ENCODE results near the gene TRPC4AP. TPM values are rescaled to one million over a fixed set of nuclear protein-coding genes. Genes with fewer than 3 reads are reported as not detected.
"Not testable (repeated sequence)": the region's sequence is repeated elsewhere in the genome, so short reads cannot be mapped to it uniquely, and the experiment has no call there.

The TRPC4AP gene
- total RNA-seq, 1 donor from 2014 or later = 60.2 TPM

DNA sequence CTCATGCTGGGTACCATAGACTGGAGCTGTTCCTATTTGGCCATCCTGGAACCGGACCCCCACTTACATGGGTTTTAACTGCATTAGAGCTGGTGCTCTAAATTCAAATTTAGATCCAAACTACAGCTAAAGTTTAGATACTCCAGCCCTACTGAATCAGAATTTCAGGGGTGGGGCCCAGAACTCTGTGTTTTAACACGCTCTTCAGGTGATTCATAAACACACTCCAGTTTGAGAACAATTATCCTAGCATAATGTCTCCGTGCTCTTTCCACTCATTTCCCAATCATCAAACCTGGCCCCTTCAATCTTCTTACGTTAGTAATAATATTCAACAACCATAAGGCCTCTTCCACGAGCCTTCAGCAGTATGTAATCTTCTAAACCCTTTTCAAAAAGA is 15.3 kb downstream of the TRPC4AP start:
- intact Hi-C loops (cut with micrococcal nuclease) = no loop called here
- Mint-ChIP-seq H3K27me3 (no peaks in the 10 kb centered on the region), H3K9me3 (no peaks in the 10 kb centered on the region), H3K4me1 (peaks cover 15% of the 10 kb centered on the region), H3K36me3 (ENCODE audit: low read depth) (peaks cover 54% of the 10 kb centered on the region), H3K4me3 (no peak overlapping the region), H3K27ac (no peak overlapping the region)
- DNase-seq (no peak), ATAC-seq (ENCODE audit: low read depth) (no peak)
- TF ChIP-seq, protein P1, sequence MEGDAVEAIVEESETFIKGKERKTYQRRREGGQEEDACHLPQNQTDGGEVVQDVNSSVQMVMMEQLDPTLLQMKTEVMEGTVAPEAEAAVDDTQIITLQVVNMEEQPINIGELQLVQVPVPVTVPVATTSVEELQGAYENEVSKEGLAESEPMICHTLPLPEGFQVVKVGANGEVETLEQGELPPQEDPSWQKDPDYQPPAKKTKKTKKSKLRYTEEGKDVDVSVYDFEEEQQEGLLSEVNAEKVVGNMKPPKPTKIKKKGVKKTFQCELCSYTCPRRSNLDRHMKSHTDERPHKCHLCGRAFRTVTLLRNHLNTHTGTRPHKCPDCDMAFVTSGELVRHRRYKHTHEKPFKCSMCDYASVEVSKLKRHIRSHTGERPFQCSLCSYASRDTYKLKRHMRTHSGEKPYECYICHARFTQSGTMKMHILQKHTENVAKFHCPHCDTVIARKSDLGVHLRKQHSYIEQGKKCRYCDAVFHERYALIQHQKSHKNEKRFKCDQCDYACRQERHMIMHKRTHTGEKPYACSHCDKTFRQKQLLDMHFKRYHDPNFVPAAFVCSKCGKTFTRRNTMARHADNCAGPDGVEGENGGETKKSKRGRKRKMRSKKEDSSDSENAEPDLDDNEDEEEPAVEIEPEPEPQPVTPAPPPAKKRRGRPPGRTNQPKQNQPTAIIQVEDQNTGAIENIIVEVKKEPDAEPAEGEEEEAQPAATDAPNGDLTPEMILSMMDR (IDR thresholded peaks at IDR 0.05) = no peak
- CTCF ChIA-PET = no interaction called here
- POLR2A ChIA-PET = no interaction called here

DNA sequence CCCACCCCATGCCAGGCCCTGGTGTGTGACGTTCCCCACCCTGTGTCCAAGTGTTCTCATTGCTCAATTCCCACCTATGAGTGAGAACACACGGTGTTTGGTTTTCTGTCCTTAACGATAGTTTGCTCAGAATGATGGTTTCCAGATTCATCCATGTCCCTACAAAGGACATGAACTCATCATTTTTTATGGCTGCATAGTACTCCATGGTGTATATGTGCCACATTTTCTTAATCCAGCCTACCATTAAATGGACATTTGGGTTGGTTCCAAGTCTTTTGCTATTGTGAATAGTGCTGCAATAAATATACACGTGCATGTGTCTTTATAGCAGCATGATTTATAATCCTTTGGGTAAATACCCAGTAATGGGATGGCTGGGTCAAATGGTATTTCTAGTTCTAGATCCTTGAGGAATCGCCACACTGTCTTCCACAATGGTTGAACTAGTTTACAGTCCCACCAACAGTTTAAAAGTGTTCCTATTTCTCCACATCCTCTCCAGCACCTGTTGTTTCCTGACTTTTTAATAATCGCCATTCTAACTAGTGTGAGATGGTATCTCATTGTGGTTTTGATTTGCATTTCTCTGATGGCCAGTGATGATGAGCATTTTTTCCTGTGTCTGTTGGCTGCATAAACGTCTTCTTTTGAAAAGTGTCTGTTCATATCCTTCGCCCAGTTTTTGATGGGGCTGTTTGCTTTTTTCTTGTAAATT is 21.0 kb downstream of the TRPC4AP start:
- CTCF ChIA-PET; intact Hi-C loops (cut with micrococcal nuclease); H3K27me3 Mint-ChIP-seq; H3K27ac Mint-ChIP-seq; DNase-seq; H3K4me3 Mint-ChIP-seq; POLR2A ChIA-PET; H3K9me3 Mint-ChIP-seq; ATAC-seq (ENCODE audit: low read depth): not testable (repeated sequence)
- peaks cover 21% of the 10 kb centered on the region for H3K4me1 Mint-ChIP-seq
- peaks cover 65% of the 10 kb centered on the region for H3K36me3 Mint-ChIP-seq (ENCODE audit: low read depth)

- no peak overlapping the region for H3K4me3 Mint-ChIP-seq
- H3K4me1 Mint-ChIP-seq = peaks cover 51% of the 10 kb centered on the region
- DNase-seq (no peak), ATAC-seq (ENCODE audit: low read depth) (no peak)
- ChIA-PET CTCF (no interaction called here), POLR2A (no interaction called here)
- peaks cover 67% of the 10 kb centered on the region for H3K36me3 Mint-ChIP-seq (ENCODE audit: low read depth)
- H3K9me3 Mint-ChIP-seq = no peaks in the 10 kb centered on the region
- intact Hi-C loops (cut with micrococcal nuclease) = no loop called here
- no peak overlapping the region for H3K27ac Mint-ChIP-seq
- H3K27me3 Mint-ChIP-seq = no peaks in the 10 kb centered on the region
- TF ChIP-seq, protein P1 (IDR thresholded peaks at IDR 0.05) = no peak
These were observed 26.4 kb downstream of the TRPC4AP start for GRCh38 chr20:35066194-35066593.

GRCh38 chr20:35065181-35065580 is 27.4 kb downstream of the TRPC4AP start:
- DNase-seq (no peak), ATAC-seq (ENCODE audit: low read depth) (no peak)
- CTCF ChIA-PET = no interaction called here
- Mint-ChIP-seq H3K36me3 (ENCODE audit: low read depth) (peaks cover 68% of the 10 kb centered on the region), H3K9me3 (no peaks in the 10 kb centered on the region), H3K4me3 (no peak overlapping the region), H3K27ac (no peak overlapping the region), H3K27me3 (no peaks in the 10 kb centered on the region), H3K4me1 (peaks cover 46% of the 10 kb centered on the region)
- POLR2A ChIA-PET = no interaction called here
- intact Hi-C loops (cut with micrococcal nuclease) = no loop called here
- TF ChIP-seq, protein P1 (IDR thresholded peaks at IDR 0.05) = no peak

DNA sequence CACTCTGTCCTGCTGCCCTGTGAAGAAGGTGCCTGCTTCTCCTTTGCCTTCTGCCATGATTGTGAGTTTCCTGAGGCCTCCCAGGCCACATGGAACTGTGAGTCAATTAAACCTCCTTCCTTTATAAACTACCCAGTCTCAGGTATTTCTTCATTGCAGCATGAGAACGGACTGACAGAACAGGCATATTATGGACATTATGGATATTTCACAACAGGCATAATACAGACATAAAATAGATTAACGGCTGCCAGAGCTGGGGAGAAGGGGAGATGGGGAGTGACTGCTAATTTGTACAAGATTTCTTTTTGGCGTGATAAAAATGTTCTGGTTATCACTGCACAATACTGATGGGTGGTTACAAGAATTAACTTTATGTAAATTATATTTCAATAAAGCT is 29.4 kb downstream of the TRPC4AP start:
- no peak for ATAC-seq (ENCODE audit: low read depth)
- no peak for DNase-seq
- CTCF ChIA-PET = no interaction called here
- TF ChIP-seq, protein P1 (IDR thresholded peaks at IDR 0.05) = no peak
- H3K4me3 Mint-ChIP-seq = no peak overlapping the region
- no peaks in the 10 kb centered on the region for H3K27me3 Mint-ChIP-seq
- H3K4me1 Mint-ChIP-seq = peaks cover 39% of the 10 kb centered on the region
- H3K27ac Mint-ChIP-seq = no peak overlapping the region
- POLR2A ChIA-PET = no interaction called here
- no peaks in the 10 kb centered on the region for H3K9me3 Mint-ChIP-seq
- intact Hi-C loops (cut with micrococcal nuclease) = no loop called here
- H3K36me3 Mint-ChIP-seq (ENCODE audit: low read depth) = peaks cover 75% of the 10 kb centered on the region

GRCh38 chr20:35062478-35062877 is 30.1 kb downstream of the TRPC4AP start:
- ChIA-PET CTCF (no interaction called here), POLR2A (no interaction called here)
- intact Hi-C loops (cut with micrococcal nuclease) = no loop called here
- no peak overlapping the region for H3K4me3 Mint-ChIP-seq
- TF ChIP-seq, protein P1 (IDR thresholded peaks at IDR 0.05) = no peak
- ATAC-seq (ENCODE audit: low read depth) = no peak
- H3K27ac Mint-ChIP-seq = no peak overlapping the region
- H3K36me3 Mint-ChIP-seq (ENCODE audit: low read depth) = peaks cover 70% of the 10 kb centered on the region
- no peaks in the 10 kb centered on the region for H3K9me3 Mint-ChIP-seq
- DNase-seq = no peak
- H3K27me3 Mint-ChIP-seq = no peaks in the 10 kb centered on the region
- peaks cover 36% of the 10 kb centered on the region for H3K4me1 Mint-ChIP-seq
